ENCODE data around the gene CABLES2. TPM values are rescaled to one million over a fixed set of nuclear protein-coding genes. Genes with fewer than 3 reads are reported as not detected.

CABLES2 gene
- polyA plus RNA-seq, 1 experiment: 4.8 TPM

GRCh38 chr20:62352402-62353288 lies 54.4 kb downstream of the CABLES2 start:
- ChIA-PET POLR2A (no interaction called here), CTCF (no interaction called here)
- DNase-seq (ENCODE audit: low read depth): no peak
- TF ChIP-seq CTCF (IDR thresholded peaks at IDR 0.05; ENCODE audit: insufficient read depth, low read depth, low read length): no peak
- no peak overlapping the region for H3K4me3 ChIP-seq (ENCODE audit: low read depth, low read length)
- no peaks in the 10 kb centered on the region for H3K36me3 ChIP-seq (ENCODE audit: control insufficient read depth, insufficient read depth, low read length)
- H3K27me3 ChIP-seq (ENCODE audit: control insufficient read depth, insufficient read depth, low read length): no peaks in the 10 kb centered on the region

GRCh38 chr20:62351469-62352401 lies 55.4 kb downstream of the CABLES2 start:
- H3K36me3 ChIP-seq (ENCODE audit: control insufficient read depth, insufficient read depth, low read length): peaks cover under 1% of the 10 kb centered on the region; the same call in 1 of the 2 replicates
- TF ChIP-seq CTCF (IDR thresholded peaks at IDR 0.05; ENCODE audit: insufficient read depth, low read depth, low read length): no peak
- ChIA-PET CTCF (no interaction called here), POLR2A (no interaction called here)
- no peak overlapping the region for H3K4me3 ChIP-seq (ENCODE audit: low read depth, low read length)
- no peak for DNase-seq (ENCODE audit: low read depth)
- H3K27me3 ChIP-seq (ENCODE audit: control insufficient read depth, insufficient read depth, low read length): no peaks in the 10 kb centered on the region

GRCh38 chr20:62350629-62351422 lies 56.3 kb downstream of the CABLES2 start:
- Histone ChIP-seq H3K36me3 (ENCODE audit: control insufficient read depth, insufficient read depth, low read length) (peaks cover 1% of the 10 kb centered on the region; the same call in 1 of the 2 replicates), H3K4me3 (ENCODE audit: low read depth, low read length) (no peak overlapping the region), H3K27me3 (ENCODE audit: control insufficient read depth, insufficient read depth, low read length) (no peaks in the 10 kb centered on the region)
- DNase-seq (ENCODE audit: low read depth): no peak
- TF ChIP-seq CTCF (IDR thresholded peaks at IDR 0.05; ENCODE audit: insufficient read depth, low read depth, low read length): no peak
- POLR2A ChIA-PET: no interaction called here
- CTCF ChIA-PET: interaction anchor here (0.9 to 1.0 kb wide), 2 partner anchors 18 to 25 kb away, joined by 3 to 4 read pairs; no protein-coding TSS in a partner anchor

GRCh38 chr20:62350098-62350628 lies 56.9 kb downstream of the CABLES2 start:
- Histone ChIP-seq H3K27me3 (ENCODE audit: control insufficient read depth, insufficient read depth, low read length) (no peaks in the 10 kb centered on the region), H3K4me3 (ENCODE audit: low read depth, low read length) (no peak overlapping the region), H3K36me3 (ENCODE audit: control insufficient read depth, insufficient read depth, low read length) (peaks cover 1% of the 10 kb centered on the region; the same call in 1 of the 2 replicates)
- no peak for TF ChIP-seq CTCF (IDR thresholded peaks at IDR 0.05; ENCODE audit: insufficient read depth, low read depth, low read length)
- POLR2A ChIA-PET: no interaction called here
- no peak for DNase-seq (ENCODE audit: low read depth)
- CTCF ChIA-PET: interaction anchor here (0.9 to 1.0 kb wide), 2 partner anchors 19 to 26 kb away, joined by 3 to 4 read pairs; no protein-coding TSS in a partner anchor

All from BJ (cell line).